AG08396 (cell line): ENCODE measurements around the gene ANKRD55.

ENCODE experiments used
- DNase-seq: peaks from one replicate; pipeline ENCODE4 v3.0.0; 2012; ENCODE audit warnings: low spot score, mixed read lengths

The ANKRD55 gene

DNA sequence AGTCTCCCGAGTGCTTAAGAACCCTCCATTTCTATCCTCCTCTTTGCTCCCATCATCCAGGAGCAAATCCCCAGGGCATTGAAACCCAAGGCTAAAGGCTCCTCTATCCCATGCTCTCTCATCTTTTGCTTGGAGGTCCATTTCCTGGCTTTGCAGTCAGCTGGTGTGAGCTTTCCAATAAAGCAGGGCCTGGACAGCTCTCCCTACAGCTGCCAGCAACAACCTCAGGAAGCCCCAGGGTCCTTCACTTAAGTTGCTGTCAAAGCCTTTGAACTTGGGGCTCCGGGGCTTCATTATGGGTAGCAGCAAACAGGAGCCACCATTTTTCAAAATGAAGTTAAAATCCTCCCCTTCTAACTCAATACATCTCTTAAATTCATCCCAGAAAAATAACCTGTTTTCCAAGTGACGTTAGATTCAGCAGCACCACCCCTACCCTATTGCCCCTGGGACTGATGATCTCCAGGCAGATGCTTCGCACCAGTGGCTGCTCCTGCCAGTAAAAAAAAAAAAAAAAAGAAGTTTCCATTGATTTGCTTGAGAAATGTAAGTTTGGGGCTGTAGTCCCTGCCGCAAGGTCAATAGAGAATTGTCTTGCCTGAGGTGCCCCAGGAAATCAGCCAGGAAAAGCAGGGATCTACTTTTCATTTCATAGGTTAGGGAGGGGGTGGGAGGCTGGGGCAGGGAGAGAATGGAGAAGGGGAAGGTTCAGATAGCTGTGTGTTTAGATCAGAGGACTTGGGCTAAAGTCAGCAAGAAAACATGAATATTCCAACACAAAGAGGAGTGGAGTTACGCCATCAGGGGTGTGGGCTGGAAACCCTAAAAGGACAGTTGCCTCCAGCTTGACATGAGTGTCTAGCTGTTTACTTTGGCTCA is 154.6 kb downstream of the ANKRD55 start:
- DNase-seq: no peak

DNA sequence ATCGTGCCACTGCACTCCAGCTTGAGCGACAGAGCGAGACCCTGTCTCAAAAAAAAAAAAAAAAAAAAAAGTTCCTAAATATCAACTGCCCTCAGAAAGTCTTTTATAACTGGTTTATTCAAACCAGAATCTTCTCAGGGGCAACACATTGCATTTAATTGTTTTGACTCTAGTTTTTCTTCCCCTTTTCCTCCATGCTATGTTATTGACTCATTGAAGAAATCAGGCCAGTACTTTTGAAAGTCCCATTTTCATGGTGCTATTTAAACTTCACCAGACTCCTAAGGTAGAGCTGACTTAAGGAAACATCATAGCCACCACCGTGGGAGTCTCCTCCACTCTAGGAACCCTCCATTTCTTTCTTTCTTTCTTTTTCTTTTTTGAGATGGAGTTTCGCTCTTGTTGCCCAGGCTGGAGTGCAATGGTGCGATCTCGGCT is 155.3 kb downstream of the ANKRD55 start:
- no peak for DNase-seq

DNA sequence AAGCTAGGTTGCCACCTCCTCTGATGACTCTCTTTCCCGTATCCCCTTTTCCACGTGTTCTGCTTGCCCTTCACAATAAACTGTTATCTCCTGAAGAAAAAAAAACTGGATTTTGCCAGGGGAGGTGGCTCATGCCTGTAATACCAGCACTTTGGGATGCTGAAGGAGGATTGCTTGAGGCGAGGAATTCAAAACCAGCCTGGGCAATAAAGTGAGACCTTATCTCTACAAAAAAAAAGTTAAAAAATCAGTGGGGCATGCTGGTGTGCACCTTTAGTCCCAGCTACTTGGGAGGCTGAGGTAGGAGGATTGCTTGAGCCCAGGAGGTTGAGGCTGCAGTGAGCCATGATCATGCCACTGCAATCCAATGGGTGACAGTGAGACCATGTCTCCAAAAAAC is 156.6 kb downstream of the ANKRD55 start:
- no peak for DNase-seq

DNA sequence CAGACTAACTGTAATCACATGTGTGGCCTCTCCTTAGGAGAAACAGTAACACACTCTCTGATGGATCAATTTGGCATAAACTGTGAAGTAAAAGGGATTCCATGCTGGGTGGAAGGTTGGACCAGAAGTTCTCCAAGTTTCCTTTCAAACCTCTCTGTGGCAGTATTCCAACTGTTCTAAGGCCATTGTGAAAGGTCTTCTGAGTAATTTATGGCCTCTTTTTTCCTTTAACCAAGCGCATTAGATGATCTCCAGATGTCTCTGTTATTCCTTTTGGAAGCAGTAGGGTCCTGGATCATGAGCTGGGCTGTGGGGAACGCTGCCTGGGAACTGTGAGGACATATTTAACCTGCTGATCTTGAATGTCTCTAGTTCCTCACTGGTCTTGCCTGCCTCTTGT is 157.8 kb downstream of the ANKRD55 start:
- DNase-seq: no peak

DNA sequence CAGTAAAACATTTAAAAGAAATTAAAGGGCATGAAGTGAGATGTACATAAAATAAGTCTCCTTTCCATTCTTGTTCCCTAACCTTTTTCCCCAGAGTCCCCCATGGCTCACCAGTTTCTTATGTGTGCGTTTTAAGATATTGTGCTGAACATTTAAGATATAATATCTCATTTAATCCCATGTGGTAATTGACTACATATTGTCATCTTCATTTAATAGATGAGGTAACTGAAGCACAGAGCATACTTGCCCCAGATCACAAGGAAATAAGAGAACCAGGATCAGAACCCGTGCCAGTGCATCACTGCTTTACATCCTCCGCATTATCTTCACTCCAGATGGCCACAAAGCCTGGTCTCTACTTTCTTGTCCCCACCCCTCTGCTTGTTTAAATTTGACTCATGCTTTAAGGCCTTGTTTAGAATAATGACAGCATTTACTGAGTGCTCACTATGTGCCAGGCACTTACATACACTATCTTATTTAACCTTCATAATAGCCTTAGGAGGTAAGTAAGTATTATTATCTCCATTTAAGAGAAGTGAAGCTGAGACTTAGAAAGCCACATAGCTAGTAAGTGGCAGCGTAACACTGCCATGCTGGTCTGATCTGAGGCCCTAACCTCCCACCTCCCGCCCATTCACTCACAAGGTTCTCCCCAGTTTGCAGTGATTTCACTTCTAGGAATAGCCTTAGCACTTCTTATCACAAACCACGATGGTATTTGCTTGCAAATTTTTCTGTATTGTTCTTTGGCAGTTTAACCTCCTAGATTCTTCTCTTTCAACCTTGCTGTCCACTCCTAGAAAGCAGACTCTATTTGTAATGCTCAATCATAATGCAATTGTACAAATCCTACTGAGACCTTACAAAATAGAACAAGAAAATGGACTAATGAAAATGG is 160.0 kb downstream of the ANKRD55 start:
- DNase-seq: no peak

DNA sequence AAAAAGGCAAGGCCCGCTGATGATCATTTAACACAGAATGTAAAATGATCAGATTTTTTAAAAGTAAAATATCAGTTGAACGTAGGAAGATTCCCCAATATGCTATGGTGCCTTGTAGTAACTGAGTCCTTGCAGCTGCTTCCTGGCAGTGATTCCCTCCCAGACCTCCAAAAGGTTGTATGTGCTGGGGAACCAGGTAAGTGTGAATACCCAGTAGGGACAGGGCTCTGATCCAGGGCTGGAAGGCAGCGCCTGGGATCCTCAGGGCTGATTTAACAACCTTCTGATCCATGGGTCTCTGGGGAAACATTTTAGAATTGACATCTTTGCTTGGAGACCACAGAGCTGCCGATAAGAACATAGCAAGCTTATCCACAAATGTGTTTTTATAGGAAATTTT is 161.7 kb downstream of the ANKRD55 start:
- no peak for DNase-seq

DNA sequence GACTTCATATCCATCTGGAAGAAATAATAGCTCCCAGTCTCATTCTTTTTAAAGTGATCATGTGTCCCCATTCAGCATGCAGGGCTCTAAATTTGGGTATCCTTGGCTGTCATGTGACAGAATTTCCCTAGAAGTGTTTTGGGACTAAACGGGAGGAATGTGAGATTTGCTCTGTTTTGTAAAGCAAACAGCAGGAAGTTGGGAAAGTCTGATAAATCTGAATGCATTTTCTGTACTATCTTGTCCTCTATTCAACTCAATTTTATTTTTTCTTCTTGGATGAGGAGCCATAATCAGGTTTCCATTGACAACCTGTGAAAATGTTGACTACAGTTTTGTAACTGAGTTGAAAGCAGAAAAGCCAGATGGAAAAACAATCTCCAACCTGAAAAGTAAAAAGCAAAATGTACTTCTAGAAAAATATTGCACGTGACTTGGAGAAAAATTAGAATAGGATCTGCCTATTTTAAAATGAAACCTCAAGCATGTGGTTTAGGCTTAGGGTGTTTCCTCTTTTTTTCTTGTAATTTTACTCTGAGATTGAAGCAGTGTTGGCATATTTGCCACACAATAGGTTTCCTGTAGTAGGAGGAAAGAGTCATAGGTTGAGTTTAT is 162.2 kb downstream of the ANKRD55 start:
- DNase-seq: no peak

DNA sequence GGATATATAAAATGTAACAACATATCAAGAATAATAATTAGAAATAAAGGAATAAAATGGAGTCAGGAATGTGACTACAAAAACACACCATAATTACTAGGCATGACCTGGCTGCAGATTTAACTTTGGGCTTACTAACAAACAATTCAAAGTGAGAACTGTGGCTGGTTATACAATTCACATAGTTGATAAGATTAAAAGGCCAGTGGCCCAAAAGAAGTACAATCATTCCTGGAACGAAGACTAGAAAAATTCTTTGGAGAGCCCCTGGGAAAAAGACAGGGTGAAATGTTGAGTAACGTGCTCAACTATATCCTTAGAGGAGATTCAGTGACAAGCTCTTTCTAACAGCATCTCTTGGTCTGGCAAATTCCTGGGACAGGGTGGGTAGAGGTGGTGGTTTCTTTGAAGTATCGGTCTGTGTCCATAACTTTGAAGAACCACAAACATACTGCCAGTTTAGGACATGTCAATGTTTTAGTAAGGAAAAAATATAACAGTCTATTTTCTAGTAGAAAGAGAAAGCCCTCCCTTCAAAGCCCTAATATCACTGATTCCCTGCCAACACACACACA is 163.4 kb downstream of the ANKRD55 start:
- no peak for DNase-seq

DNA sequence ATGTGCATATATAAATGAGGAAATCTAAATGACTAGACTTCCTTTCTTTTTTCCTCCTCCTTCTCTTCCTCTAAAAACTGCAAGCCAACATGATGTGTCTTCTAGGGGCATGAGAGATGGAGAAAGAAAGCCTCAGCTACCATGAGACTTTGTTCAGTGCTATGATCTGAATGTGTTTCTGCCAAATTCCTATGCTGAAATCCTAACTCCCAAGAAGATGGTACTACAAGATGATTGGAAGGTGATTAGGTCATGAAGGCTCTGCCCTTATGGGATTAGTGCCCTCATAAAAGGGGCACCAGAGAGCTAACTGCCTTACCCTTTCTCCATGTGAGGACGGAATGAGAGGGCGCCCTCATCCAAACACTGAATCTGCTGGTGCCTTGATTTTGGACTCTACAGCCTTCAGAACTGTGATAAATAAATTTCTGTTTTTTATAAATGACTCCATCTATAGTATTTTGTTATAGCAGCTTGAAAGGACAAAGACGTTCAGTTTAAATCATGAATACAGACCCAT is 166.1 kb downstream of the ANKRD55 start:
- no peak for DNase-seq

DNA sequence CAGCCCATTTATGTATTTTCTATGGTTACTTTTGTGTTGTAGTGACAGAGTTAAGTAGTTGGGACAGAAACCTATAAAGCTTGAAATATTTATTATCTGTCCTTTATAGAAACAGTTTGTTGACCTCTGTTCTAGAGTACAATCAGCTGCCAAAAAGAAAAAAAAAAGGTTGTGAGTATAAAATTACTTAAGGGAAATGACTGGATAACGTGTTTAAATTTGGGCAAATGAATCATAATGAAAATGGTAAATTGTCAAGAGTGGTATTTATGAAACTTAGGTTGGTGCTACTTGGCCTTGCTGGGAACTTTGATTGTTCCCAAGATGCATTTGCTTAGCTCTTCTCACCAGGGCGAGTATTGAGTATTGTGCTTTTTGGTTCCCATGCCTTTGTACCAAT is 168.1 kb downstream of the ANKRD55 start:
- DNase-seq: no peak

DNA sequence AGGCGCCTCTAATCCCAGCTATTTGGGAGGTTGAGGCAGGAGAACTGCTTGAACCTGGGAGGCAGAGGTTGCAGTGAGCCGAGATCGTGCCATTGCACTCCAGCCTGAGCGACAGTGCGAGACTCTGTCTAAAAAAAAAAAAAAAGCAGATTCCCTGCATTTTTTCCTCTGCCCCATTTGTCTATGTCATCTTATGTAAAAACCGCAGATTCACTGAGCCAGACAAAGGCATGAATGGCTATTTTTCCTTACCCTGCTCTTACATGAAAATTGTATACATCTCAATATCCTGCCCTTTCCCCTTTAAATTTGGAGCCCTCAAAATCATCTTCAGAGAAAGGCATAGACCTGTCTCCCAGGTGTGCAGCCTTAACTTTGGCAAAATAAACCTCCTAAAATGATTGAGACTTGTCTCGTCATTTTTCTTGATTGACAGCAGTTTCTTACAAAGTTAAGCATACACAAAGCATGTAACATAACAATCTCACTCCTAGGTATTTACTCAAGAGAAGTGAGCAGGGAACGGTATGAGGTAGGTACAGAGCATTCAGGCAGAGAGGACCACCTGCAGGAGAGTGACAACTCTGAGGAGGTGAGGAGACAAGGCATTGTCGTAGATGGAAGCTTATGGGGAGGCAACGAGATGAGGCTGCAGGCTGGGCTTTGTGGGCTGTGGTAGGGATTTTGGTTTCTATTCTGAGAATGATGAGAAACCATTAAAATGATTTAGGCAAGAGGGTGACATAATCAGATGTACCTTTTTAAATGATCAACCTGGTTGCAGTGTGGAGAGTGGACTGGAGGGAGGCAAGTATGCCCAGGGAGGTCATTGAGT is 172.6 kb downstream of the ANKRD55 start:
- DNase-seq: no peak

DNA sequence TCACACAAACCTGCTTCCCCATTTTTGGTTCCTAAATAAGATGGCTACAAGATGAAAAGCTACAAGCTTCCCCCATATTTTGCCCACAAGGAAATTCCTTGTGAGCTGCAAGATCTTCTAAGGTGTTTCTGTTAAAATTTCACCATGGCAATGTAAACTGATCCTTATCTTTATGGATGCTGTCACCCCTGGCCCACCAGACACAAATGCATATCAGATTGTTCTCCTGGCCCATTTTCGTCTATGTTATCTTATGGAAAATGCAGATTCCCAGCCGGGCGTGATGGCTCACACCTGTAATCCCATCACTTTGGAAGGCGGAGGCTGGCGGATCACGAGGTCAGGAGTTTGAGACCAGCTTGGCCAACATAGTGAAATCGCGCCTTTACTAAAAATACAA is 173.3 kb downstream of the ANKRD55 start:
- DNase-seq: no peak

DNA sequence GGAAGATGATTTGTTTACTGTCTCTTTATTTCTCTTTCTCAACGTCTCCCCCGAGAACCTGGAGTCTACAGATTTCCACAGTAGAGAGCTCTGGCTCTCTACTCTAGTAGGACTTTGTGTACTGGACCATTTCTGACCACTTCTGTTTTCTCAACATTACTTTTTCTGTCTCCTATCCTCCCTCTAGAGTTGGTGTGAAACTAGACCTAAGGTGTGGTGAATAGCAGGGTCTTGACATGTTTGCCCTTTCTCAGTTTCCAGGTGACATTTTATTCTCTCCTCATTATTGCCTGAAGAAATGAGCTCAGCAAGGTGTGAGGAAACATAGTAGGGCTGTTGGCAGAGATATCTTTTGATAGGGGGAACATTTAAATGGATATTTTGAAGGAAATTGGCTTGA is 176.3 kb downstream of the ANKRD55 start:
- no peak for DNase-seq

DNA sequence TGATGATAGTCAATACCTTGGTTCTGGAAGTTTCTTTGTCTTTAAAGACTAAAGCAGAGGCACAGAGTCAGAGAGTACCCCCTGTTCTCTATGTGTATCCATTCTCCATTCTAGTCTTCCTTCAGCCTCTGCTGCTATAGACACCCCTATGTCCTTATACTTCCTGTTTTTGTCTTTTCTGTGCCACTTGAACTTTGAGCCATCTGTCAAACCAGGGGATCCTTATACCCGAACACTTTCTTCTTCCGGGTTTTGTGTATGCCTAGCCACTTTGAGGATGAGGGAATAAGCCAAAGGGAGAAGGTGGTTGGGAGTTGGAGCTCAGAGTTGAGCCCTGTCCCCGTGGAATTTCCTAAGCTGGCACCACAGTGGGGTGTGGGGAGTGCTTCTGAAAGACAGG is 177.3 kb downstream of the ANKRD55 start:
- DNase-seq: no peak

DNA sequence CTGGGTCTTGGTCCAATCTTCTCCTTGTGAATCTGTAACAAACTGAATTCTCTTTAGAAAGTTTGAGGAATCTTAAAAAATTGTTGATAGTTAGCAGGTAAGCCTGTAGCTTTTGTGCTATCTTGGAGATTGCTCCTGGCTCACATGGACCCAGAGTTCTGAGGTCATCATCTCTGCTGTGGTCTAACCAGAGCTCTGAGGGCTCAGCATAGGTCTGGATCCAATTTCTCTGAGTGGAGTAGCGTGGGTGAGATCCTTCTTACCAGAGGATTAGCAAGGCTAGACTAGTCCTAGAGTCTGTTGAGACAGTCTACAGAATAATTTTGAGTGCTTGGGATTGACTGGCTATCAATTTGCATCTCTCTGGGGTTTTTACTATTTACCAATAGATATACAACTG is 177.8 kb downstream of the ANKRD55 start:
- no peak for DNase-seq

DNA sequence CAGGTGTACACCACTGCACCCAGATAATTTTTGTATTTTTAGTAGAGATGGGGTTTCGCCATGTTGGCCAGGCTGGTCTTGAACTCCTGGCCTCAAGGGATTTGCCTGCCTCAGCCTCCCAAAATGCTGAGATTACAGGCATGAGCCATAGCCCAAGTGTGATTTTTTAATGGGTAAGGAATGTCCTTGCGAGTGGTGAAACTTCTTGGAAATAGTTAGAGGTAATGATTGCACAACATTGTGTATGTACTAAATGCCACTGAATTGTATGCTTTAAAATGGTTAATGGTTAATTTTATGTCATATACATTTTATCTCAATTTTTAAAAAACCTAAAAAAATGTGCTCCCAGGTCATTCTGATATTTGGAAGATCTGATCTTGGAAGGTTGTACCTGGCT is 178.5 kb downstream of the ANKRD55 start:
- DNase-seq: no peak

DNA sequence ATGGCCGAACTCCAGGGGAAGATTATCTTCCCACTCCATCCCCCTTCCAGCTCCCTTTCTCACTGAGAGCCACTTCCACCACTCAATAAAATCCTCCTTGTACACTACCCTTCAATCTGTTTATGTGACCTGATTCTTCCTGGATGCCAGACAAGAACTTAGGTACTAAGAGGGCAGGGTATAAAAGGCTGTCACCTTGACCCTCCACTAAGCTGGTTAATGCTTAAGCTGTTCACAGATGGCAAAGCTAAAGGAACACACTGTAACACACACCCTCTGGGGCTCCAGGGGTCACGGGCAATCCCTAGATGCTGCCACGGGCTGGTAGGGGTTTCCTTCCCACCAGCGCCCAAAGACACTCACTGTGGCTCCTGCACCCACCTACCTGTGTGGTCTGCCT is 179.8 kb downstream of the ANKRD55 start:
- no peak for DNase-seq

DNA sequence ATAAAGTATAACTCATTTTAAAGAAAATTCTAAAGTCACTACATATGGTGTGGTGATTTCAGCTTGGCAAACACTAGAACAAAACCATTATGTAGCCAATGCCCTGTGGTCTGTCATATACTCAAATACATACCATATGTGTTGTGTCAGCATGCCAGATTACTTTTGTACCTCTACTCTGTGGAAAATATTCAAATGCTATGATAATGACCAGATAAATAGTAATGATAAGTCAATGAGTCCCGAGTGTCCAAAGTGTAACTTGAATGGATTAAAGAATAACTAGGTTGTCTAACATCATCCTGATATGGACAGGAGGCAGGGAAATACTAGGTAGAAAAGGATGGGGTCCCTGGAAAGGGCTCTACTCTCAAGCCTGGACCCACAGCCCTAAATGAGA is 180.4 kb downstream of the ANKRD55 start:
- no peak for DNase-seq

DNA sequence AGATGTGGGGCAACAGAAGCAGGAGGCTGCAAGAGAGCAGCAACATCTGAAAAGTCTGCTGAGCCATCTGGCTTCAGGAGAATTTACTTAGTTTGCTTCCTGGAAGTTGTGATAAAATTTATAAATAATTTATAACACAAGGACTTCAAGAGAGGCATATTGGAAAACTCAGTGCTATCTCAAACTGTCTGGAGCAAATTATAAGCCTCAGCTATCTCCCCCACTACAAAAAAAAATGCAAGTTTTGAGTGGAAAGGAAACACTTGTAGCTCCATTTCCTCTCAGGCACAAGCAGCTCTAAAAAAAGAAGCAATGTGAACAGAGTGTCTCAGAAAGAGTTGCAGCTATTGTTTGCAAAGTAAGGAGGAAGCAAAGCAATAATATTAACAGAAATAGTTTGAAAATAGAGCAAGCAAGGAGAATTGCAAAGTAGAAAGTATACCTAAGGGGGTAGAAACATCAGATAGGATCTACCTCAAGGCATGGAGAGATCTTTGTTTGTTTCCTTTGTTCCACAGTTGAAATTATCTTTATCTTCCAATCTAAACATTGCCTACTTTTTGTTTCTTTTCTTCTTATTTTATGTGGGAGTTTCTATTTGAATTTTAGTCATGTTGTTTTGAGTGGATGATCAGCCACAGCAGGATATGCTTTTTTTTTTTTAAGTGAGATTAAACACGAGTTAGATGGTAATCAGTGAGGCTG is 182.4 kb downstream of the ANKRD55 start:
- no peak for DNase-seq
